Endothelial cell of umbilical vein (primary cell): ENCODE data around the gene DLEC1. TPM values are rescaled to one million over a fixed set of nuclear protein-coding genes. Genes with fewer than 3 reads are reported as not detected.

Experiments used
- BruUV-seq: library from RNA; stranded (reverse); fragments of 400-500 nt; replicated peaks from 2 replicates; lab custom pipeline; 2021; lab: Mats Ljungman, UMichigan
- CTCF ChIA-PET: fragments of 300-600, 350-600 bp; sonication (Branson Sonifier 250); formaldehyde crosslinking; loops from one replicate; lab custom pipeline; 2021; ENCODE audit warnings: antibody characterized with exemption, inconsistent platforms; lab: Charles Lee
- POLR2A ChIA-PET: fragments of 300-600, 350-600 bp; sonication (Branson Sonifier 250); formaldehyde crosslinking; loops from one replicate; lab custom pipeline; 2021; ENCODE audit warnings: antibody characterized with exemption, inconsistent platforms; lab: Charles Lee
- DNase-seq: peaks from one replicate; pipeline ENCODE4 v3.0.0-alpha.2; 2011; ENCODE audit warnings: low read depth, low spot score
- FAIRE-seq: peaks from 2 replicates; lab custom pipeline; 2011; peaks lifted over from hg19 to GRCh38; lab: Jason Lieb, UNC
- H2AFZ ChIP-seq: 2 replicates; pipeline ENCODE4 v1.6.0; 2012; ENCODE audit warnings: low read depth, low read length, control low read depth, inconsistent platforms
- H3K27ac ChIP-seq: 2 replicates; pipeline ENCODE4 v1.5.1; 2011; ENCODE audit warnings: low read depth, mild to moderate bottlenecking, control low read depth, low read length, moderate library complexity; ENCODE audit not compliant: insufficient read depth
- H3K27me3 ChIP-seq, 2 experiments: 2 replicates each; pipeline versions ENCODE4 v1.6.0 to v1.6.1; 2011; ENCODE audit warnings: low read length in 2 of 2, mixed read lengths in 1 of 2; ENCODE audit not compliant: control insufficient read depth in 2 of 2, insufficient read depth in 2 of 2
- H3K36me3 ChIP-seq, 2 experiments: 2 replicates in 1 of 2; 3 replicates in 1 of 2; pipeline ENCODE4 v1.5.1; 2011; ENCODE audit warnings: low read length in 2 of 2, mild to moderate bottlenecking in 1 of 2, moderate library complexity in 1 of 2; ENCODE audit not compliant: control insufficient read depth in 2 of 2, insufficient read depth in 2 of 2; ENCODE audit errors: extremely low read depth in 1 of 2
- H3K4me1 ChIP-seq: 3 replicates; pipeline ENCODE4 v1.5.1; 2011; ENCODE audit warnings: mild to moderate bottlenecking, low read length; ENCODE audit not compliant: control insufficient read depth, insufficient read depth; ENCODE audit errors: extremely low read depth
- H3K4me2 ChIP-seq: 2 replicates; pipeline ENCODE4 v1.6.1; 2011; ENCODE audit warnings: low read length, control low read depth, mixed read lengths; ENCODE audit not compliant: insufficient read depth
- H3K4me3 ChIP-seq, 3 experiments: fragments of 200-600 bp in 1 of 3; sonication (generic), shearing (Covaris generic) in 1 of 3; replicated peaks in 1 of 3; 2 replicates each; pipeline ENCODE4 v1.5.1; 2011 to 2016; ENCODE audit warnings: control low read depth in 3 of 3, low read length in 3 of 3, mild to moderate bottlenecking in 2 of 3, inconsistent platforms in 1 of 3, low read depth in 1 of 3, moderate library complexity in 1 of 3; ENCODE audit not compliant: insufficient read depth in 1 of 3
- H3K79me2 ChIP-seq: 2 replicates; pipeline ENCODE4 v1.6.0; 2012; ENCODE audit warnings: low read length, inconsistent platforms; ENCODE audit not compliant: control insufficient read depth, insufficient read depth
- H3K9ac ChIP-seq: replicated peaks from 2 replicates; pipeline ENCODE3; 2011; ENCODE audit warnings: low read length, control low read depth; ENCODE audit not compliant: insufficient read depth; ENCODE audit errors: extremely low read depth
- H3K9me1 ChIP-seq: replicated peaks from 3 replicates; pipeline ENCODE4 v1.6.0; 2011; ENCODE audit warnings: mild to moderate bottlenecking, low read length; ENCODE audit not compliant: control insufficient read depth, insufficient read depth; ENCODE audit errors: extremely low read depth
- H3K9me3 ChIP-seq: replicated peaks from 2 replicates; pipeline ENCODE4 v1.5.1; 2012; ENCODE audit warnings: low read length, inconsistent platforms; ENCODE audit not compliant: control insufficient read depth, insufficient read depth
- H4K20me1 ChIP-seq: replicated peaks from 2 replicates; pipeline ENCODE3; 2011; ENCODE audit warnings: mild to moderate bottlenecking, low read length; ENCODE audit not compliant: control insufficient read depth, insufficient read depth; ENCODE audit errors: extremely low read depth
- CTCF ChIP-seq, 2 donors: IDR thresholded peaks; 1 replicate in 1 of 2; 2 replicates in 1 of 2; pipeline ENCODE4 v1.5.1; 2011; ENCODE audit warnings: low read length in 2 of 2, mild to moderate bottlenecking in 2 of 2, moderate library complexity in 2 of 2, control low read depth in 1 of 2, inconsistent platforms in 1 of 2, low read depth in 1 of 2; ENCODE audit not compliant: insufficient read depth in 1 of 2; ENCODE audit errors: extremely low read depth in 1 of 2
- EZH2 ChIP-seq: IDR thresholded peaks from 2 replicates; pipeline ENCODE4 v1.6.1; 2012; ENCODE audit warnings: borderline replicate concordance, low read depth, mild to moderate bottlenecking, moderate library complexity, low read length, inconsistent platforms; ENCODE audit not compliant: severe bottlenecking
- FOS ChIP-seq: IDR thresholded peaks from 2 replicates; pipeline ENCODE4 v1.6.1; 2011; ENCODE audit warnings: mild to moderate bottlenecking, low read length, moderate library complexity, borderline replicate concordance; ENCODE audit not compliant: insufficient read depth
- GATA2 ChIP-seq: IDR thresholded peaks from 2 replicates; pipeline ENCODE4 v1.7.0; 2011; ENCODE audit warnings: low read depth, mild to moderate bottlenecking, moderate library complexity, mixed read lengths, low read length; ENCODE audit not compliant: insufficient read length, insufficient read depth
- JUN ChIP-seq: IDR thresholded peaks from 2 replicates; pipeline ENCODE4 v1.6.1; 2011; ENCODE audit warnings: borderline replicate concordance, low read depth; ENCODE audit not compliant: insufficient read length, insufficient read depth
- MAX ChIP-seq: IDR thresholded peaks from 2 replicates; pipeline ENCODE4 v1.6.1; 2011; ENCODE audit not compliant: insufficient read depth, insufficient read length
- MYC ChIP-seq: IDR thresholded peaks from one replicate; pipeline ENCODE4 v1.6.1; 2011; ENCODE audit warnings: mild to moderate bottlenecking, low read depth, low read length
- POLR2A ChIP-seq: IDR thresholded peaks from 2 replicates; pipeline ENCODE4 v1.6.1; 2012; ENCODE audit warnings: low read depth, mild to moderate bottlenecking, control low read depth, low read length
- POLR2AphosphoS5 ChIP-seq: IDR thresholded peaks from 2 replicates; pipeline ENCODE4 v1.6.1; 2012; ENCODE audit warnings: low read depth, mild to moderate bottlenecking, control low read depth, low read length, moderate library complexity; ENCODE audit not compliant: insufficient read depth
- dilution Hi-C: fragments of 300-500 bp; cut with MboI; formaldehyde crosslinking; loops from one replicate; pipeline ENCODE4 v1.15.0; 2019; ENCODE audit warnings: low sequenced_read_pairs; ENCODE audit not compliant: extremely low pct_ligation_motif_present
- intact Hi-C: fragments of 100-400 bp; cut with micrococcal nuclease; formaldehyde crosslinking; loops from one replicate; pipeline ENCODE4 v1.10.0; 2022
- polyA plus RNA-seq, 4 experiments: library from polyadenylated mRNA; depleted of rRNA in 3 of 4; stranded (reverse) in 3 of 4; unstranded in 1 of 4; fragments of >200 nt; gene quantifications; 2 replicates each; pipeline versions ENCODE4 v1.2.1 to v1.2.3, GENCODE V29; 2011 to 2012; ENCODE audit warnings: missing spikeins in 1 of 4
- total RNA-seq: library from RNA; stranded (reverse); gene quantifications from 2 replicates; pipeline ENCODE4 v1.2.3, GENCODE V29; 2021

DLEC1 gene
- total and polyA plus RNA-seq, 2 donors (not counting 3 experiments of a cell fraction or from before 2014, with no cell fraction given) = not detected

GRCh38 chr3:38140326-38141172 is 101.5 kb downstream of the DLEC1 start:
- Histone ChIP-seq H2AFZ (no peak overlapping the region), H3K4me1 (peaks cover 24% of the 10 kb centered on the region), H3K4me3 (no peak overlapping the region), H3K27ac (no peak overlapping the region), H3K9ac (no peak overlapping the region), H3K4me2 (no peak overlapping the region), H3K9me1 (no peaks in the 10 kb centered on the region), H3K27me3 (peaks cover 0 to 2% of the 10 kb centered on the region in 2 experiments), H3K36me3 (peaks cover 0 to 14% of the 10 kb centered on the region in 2 experiments), H4K20me1 (no peaks in the 10 kb centered on the region), H3K79me2 (peaks cover 10% of the 10 kb centered on the region), H3K9me3 (no peaks in the 10 kb centered on the region)
- ChIA-PET POLR2A (no interaction called here), CTCF (interaction anchor here (1.1 to 4.5 kb wide), 3 partner anchors 24 to 256 kb away, joined by 3 to 43 read pairs (median 3); partner anchors contain the start of genes OXSR1 and XYLB)
- DNase-seq = no peak
- intact Hi-C loops (no loop called here), dilution Hi-C loops (no loop called here)
- BruUV-seq = no TSS peak
- FAIRE-seq = no peak
- TF ChIP-seq MAX (no peak), JUN (no peak), CTCF (IDR thresholded peaks at IDR 0.05; ENCODE audit: extremely low read depth in 1 of 2, insufficient read depth in 1 of 2, low read depth in 1 of 2, low read length in 2 of 2) (no peak), GATA2 (no peak), POLR2A (no peak), POLR2AphosphoS5 (no peak), MYC (no peak), FOS (no peak), EZH2 (no peak)
